GM10248 (cell line): ENCODE measurements around the gene FAM118B.
A peak's percentile ranks its signal among the peaks of the same experiment; 100 is the strongest.

Experiments used
- CTCF ChIA-PET: fragments of 300-600 bp; sonication (Branson Sonifier 250); formaldehyde crosslinking; extraction: SDS; loops from one replicate; lab custom pipeline; 2021; ENCODE audit warnings: antibody characterized with exemption; lab: Yijun Ruan, JAX
- POLR2A ChIA-PET: fragments of 350-650 bp; sonication (Branson Sonifier 250); formaldehyde crosslinking; extraction: SDS; loops from one replicate; lab custom pipeline; 2020; ENCODE audit warnings: antibody characterized with exemption; lab: Yijun Ruan, JAX
- DNase-seq: peaks from one replicate; pipeline ENCODE4 v3.0.0; 2012; ENCODE audit errors: extremely low spot score
- TF ChIP-seq, protein P1 (sequence below): IDR thresholded peaks from 2 replicates; pipeline ENCODE4 v1.5.1; 2012; ENCODE audit warnings: mild to moderate bottlenecking, low read depth; ENCODE audit errors: extremely low read depth, missing control alignments, control extremely low read depth

Gene FAM118B

DNA sequence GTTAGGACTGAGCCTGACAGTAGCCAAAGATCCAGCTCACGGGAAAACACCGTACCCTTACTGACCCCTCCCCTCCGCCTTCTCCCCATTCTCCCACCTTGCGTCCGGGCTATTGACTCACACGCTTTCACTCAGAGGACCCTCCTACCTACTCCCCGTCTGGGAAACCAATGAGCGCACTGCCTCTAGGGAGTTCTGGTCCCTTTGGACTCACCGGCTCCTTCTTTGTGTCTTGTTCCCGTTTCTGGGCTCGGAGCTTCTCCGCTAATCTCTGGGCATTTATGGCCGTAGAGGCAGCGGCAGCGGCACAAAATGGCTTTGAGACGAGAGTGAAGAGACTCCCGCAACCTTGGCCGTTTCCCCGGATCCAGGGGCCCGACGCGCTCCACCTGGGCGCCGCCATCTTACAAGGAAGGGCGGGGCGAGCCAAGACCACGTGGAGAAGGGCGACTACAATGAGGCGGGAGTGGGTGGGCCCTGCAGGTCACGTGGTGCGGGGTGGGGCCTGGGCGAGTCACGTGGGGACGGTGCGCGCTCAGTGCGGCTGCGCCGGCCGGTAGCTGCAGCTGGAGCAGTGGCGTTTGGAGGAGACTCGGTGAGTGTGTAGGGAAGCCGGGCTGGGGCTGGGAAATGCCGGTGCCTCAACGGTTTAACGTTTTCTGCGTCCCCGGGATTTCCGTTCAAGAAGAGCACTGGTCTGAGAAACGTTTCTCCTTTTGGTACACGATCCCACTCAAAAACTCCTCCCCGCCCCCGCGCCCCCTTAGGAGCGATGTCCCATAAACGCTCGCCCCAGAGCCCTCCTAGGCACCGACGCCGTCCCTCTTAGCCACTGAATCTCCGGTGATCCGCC lies at the start of gene FAM118B, which contains the start of gene RPUSD4:
Gene FAM118B (plus strand): TSS at position 547 of the 853 bp plus-strand sequence. CDS start 23,220 bp downstream, outside the sequence.
Gene RPUSD4 (minus strand): TSS at position 415 of the 853 bp plus-strand sequence. CDS start 12 bp downstream, at position 403.
- TF ChIP-seq, protein P1, sequence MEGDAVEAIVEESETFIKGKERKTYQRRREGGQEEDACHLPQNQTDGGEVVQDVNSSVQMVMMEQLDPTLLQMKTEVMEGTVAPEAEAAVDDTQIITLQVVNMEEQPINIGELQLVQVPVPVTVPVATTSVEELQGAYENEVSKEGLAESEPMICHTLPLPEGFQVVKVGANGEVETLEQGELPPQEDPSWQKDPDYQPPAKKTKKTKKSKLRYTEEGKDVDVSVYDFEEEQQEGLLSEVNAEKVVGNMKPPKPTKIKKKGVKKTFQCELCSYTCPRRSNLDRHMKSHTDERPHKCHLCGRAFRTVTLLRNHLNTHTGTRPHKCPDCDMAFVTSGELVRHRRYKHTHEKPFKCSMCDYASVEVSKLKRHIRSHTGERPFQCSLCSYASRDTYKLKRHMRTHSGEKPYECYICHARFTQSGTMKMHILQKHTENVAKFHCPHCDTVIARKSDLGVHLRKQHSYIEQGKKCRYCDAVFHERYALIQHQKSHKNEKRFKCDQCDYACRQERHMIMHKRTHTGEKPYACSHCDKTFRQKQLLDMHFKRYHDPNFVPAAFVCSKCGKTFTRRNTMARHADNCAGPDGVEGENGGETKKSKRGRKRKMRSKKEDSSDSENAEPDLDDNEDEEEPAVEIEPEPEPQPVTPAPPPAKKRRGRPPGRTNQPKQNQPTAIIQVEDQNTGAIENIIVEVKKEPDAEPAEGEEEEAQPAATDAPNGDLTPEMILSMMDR = no peak
- DNase-seq = peak; percentile 100
- CTCF ChIA-PET = interaction anchor here (1.0 to 2.6 kb wide), 4 partner anchors 10 to 23 kb away, joined by 3 to 7 read pairs (median 3); no protein-coding TSS in a partner anchor
- POLR2A ChIA-PET = interaction anchor here (1.2 kb wide), 1 partner anchor 319 kb away, joined by 3 read pairs; no protein-coding TSS in a partner anchor

DNA sequence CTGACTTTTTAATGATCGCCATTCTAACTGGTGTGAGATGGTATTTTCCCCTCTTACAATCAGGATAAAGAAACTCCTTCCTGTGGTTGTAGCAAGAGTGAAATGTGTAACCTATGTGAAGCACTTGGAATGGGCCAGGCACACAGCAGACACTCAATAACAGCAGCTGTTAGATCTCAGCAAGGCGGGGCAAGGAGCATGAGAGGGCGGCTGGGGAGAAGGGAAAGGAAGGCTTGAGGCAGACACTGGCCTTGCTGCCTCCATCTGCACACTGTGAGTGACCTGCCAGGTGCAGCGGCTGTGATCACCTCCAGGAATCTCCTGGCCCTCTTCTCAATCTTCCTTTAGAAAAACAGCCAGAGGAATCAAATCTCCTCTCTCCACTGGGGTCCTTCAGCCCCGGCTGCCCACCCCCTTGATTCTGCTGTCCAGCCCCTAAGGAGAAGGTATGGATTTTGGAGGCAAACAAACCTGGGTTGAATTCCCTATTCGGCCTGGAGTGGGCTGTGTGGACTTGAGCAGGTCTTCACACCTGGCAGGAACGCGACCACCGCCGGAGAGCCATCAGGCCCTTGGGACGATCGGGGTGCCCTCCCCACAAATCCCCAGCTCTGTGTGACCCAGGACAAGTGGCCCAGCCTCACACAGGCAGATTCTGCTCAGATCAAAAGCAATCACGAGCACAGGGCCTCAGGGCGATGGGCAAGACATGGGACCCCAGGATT lies 49.1 kb upstream of the FAM118B start:
- ChIA-PET CTCF (no interaction called here), POLR2A (no interaction called here)
- DNase-seq = no peak
- TF ChIP-seq, protein P1 = no peak

DNA sequence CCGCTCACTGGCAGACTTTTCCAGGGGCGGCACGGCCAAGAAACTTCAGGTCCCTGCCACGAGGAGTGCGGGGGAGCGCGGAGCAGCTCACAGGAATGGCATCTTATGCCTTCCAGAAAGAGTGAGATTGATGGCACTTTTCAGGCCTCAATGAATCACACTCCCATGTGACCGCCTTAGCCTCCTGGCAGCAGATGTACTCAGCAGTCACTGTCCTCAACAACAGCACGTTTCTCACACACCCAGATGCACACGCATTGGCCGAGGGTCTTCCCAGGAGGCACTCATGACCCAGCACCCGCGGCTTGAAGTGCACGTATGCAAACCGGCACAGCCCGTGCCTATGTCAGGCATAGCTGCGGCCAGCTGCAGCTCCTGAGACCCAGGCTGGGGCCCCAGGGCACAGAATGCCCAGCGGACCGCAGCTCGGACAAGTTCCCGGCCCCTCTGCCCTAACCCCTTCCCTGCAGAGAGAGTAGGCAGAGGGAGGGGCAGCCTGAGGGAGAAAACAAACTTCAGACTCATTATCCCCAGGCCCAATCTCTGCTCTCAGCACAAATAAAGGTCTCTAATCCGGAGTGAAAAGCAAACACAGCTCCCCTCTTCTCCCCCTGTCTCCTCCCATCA lies 48.4 kb upstream of the FAM118B start:
- ChIA-PET POLR2A (no interaction called here), CTCF (interaction anchor here (1.0 kb wide), 1 partner anchor 62 kb away, joined by 3 read pairs; no protein-coding TSS in a partner anchor)
- TF ChIP-seq, protein P1 = no peak
- DNase-seq = no peak

DNA sequence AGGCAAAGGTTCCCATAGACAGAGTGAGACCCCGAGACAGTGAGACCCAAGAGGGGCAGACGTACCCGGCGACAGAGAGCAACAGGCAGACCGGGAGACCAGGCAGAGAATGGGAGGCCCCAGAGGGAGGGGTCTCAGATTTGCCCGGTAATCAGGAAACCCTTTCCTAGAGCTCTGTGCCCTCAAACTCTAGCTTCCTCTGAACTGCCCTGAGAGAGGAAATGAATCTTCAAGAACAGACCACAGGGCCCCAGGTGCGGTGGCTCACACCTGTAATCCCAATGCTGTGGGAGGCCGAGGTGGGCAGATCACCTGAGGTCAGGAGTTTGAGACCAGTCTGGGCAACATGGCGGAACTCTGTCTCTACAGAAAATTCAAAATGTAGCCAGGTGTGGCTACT lies 47.8 kb upstream of the FAM118B start:
- ChIA-PET POLR2A (no interaction called here), CTCF (interaction anchor here (1.0 kb wide), 1 partner anchor 63 kb away, joined by 3 read pairs; no protein-coding TSS in a partner anchor)
- DNase-seq = no peak
- TF ChIP-seq, protein P1 = no peak

DNA sequence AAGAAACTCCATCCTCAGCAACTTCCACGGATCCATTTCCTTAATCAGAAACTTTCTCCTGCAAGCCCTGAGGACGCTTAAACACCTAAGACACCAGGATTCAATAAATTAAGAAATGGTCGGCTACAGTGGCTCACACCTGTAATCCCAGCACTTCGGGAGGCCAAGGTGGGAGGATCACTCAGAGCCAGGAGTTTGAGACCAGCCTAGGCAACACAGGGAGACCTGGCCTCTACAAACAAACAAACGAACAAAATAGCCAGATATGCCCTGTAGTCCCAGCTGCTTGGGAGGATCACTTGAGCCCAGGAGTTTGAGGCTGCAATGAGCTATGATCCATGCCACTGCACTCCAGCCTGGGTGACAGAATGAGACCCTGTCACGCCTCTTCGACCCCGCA lies 46.8 kb upstream of the FAM118B start:
- TF ChIP-seq, protein P1 = no peak
- ChIA-PET CTCF (interaction anchor here (1.0 kb wide), 1 partner anchor 9 kb away, joined by 3 read pairs; no protein-coding TSS in a partner anchor), POLR2A (no interaction called here)
- no peak for DNase-seq
